Activated CD4-positive, alpha-beta T cell treated with anti-CD3 and anti-CD28 coated beads for 36 hours (primary cell): ENCODE results near the gene SURF6. TPM values are rescaled to one million over a fixed set of nuclear protein-coding genes. Genes with fewer than 3 reads are reported as not detected.
"Not testable (repeated sequence)": the region's sequence is repeated elsewhere in the genome, so short reads cannot be mapped to it uniquely, and the experiment has no call there.

ENCODE experiments used
- ATAC-seq: fragments of 200-7000 bp; cut with Tn5 transposase; one replicate; pipeline ENCODE4 v1.10.0; 2021; ENCODE audit warnings: mild to moderate bottlenecking, moderate library complexity
- CTCF ChIA-PET: fragments of 350-600 bp; sonication (Branson Sonifier 250); formaldehyde crosslinking; loops from one replicate; lab custom pipeline; 2021; ENCODE audit warnings: antibody characterized with exemption; lab: Charles Lee
- POLR2A ChIA-PET: fragments of 350-600 bp; sonication (Branson Sonifier 250); formaldehyde crosslinking; loops from one replicate; lab custom pipeline; 2021; ENCODE audit warnings: antibody characterized with exemption, inconsistent platforms; lab: Charles Lee
- DNase-seq: peaks from one replicate; pipeline ENCODE4 v3.0.0-alpha.2; 2020
- H3K27ac Mint-ChIP-seq: one replicate; pipeline ENCODE4 v1.8.0; 2021; ENCODE audit warnings: mixed read lengths
- H3K27me3 Mint-ChIP-seq: one replicate; pipeline ENCODE4 v1.8.0; 2021; ENCODE audit warnings: mixed read lengths
- H3K36me3 Mint-ChIP-seq: one replicate; pipeline ENCODE4 v1.8.0; 2021; ENCODE audit warnings: low read depth, mixed read lengths
- H3K4me1 Mint-ChIP-seq: one replicate; pipeline ENCODE4 v1.8.0; 2021; ENCODE audit warnings: mixed read lengths
- H3K4me3 Mint-ChIP-seq: one replicate; pipeline ENCODE4 v1.8.0; 2021; ENCODE audit warnings: mild to moderate bottlenecking, moderate library complexity, mixed read lengths
- H3K9me3 Mint-ChIP-seq: one replicate; pipeline ENCODE4 v1.8.0; 2021; ENCODE audit warnings: low read depth, mixed read lengths
- intact Hi-C, 2 experiments: fragments of 100-400 bp; cut with DNase I in 1 of 2; cut with micrococcal nuclease in 1 of 2; formaldehyde crosslinking; loops; one replicate each; pipeline versions ENCODE4 v1.14.2 to v1.15.1; 2022 to 2024; cut with DNase I, micrococcal nuclease
- total RNA-seq, 2 experiments: library from RNA; stranded (reverse); gene quantifications; one replicate each; pipeline ENCODE4 v1.2.3, GENCODE V29; 2021

SURF6 gene
- total RNA-seq, 2 experiments from 2014 or later: 22.4 to 24.3 TPM

DNA sequence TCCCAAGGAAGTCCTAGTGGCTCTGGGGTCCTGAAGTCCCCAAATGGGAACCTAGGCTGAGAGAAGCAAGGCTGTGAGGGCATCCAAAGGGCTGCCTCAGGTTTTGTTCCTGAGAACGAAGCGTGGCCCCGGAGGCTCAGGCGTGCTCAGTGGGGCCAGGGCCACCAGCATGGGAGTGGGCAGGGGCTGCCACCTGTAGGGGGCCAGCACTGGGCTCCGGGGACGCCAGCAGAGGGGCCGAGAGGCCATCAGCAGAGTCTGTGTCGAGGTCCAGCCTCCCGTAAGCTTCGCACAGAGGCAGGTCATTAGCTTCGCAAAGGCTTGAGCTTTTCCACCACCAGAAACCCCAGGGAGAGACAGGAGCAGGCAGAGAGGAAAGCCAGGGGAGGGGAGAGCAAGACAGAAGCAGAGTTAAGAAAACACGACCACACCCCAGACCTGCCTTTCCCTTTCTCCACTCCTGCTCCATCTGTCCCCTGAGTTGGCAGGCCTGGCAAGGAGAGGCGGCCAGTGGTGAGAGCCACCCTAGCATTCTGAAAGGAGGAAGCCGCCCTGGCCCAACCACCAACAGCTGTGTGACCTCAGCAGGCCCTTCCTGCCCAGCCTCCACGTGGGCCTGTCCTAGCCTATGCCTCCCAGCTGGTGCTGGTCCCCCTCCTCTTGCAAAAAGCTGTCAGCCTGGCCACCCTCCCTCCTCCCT lies 5.5 kb upstream of the SURF6 start:
- Mint-ChIP-seq H3K27ac (no peak overlapping the region), H3K9me3 (no peaks in the 10 kb centered on the region), H3K4me1 (peaks cover 10% of the 10 kb centered on the region), H3K36me3 (peaks cover 43% of the 10 kb centered on the region), H3K4me3 (no peak overlapping the region), H3K27me3 (no peaks in the 10 kb centered on the region)
- ChIA-PET POLR2A (interaction anchor here (1.5 kb wide), 1 partner anchor 9 kb away, joined by 7 read pairs; no protein-coding TSS in a partner anchor), CTCF (interaction anchor here (0.7 to 2.1 kb wide), 7 partner anchors 12 to 598 kb away, joined by 3 to 11 read pairs (median 3); no protein-coding TSS in a partner anchor)
- ATAC-seq (no peak), DNase-seq (no peak)
- intact Hi-C loops: loop anchor here in 1 of 2 experiments (10.0 kb wide), 1 partner anchor 987 kb away; the partner anchor contains the start of gene SETX

DNA sequence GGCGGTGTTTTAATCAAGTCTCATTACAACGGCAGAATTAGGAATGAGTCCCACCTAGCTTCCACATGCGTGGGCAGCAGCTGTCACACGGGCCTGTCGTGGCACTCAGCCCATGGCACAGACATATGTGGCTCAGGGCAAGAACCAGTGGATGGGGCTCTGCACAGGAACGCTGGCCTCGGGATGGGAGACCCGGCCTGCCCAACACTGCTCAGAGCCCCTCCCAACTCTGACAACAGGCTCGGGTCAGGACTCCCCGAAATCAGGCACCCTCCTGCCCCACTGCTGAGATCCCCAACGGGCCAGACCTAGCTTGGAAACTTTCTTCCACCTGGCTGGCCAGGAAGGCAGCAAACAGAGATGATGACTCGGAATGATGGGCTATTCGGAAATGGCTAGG lies 4.9 kb upstream of the SURF6 start:
- POLR2A ChIA-PET: interaction anchor here (1.5 kb wide), 1 partner anchor 9 kb away, joined by 7 read pairs; no protein-coding TSS in a partner anchor
- no peaks in the 10 kb centered on the region for H3K9me3 Mint-ChIP-seq

DNA sequence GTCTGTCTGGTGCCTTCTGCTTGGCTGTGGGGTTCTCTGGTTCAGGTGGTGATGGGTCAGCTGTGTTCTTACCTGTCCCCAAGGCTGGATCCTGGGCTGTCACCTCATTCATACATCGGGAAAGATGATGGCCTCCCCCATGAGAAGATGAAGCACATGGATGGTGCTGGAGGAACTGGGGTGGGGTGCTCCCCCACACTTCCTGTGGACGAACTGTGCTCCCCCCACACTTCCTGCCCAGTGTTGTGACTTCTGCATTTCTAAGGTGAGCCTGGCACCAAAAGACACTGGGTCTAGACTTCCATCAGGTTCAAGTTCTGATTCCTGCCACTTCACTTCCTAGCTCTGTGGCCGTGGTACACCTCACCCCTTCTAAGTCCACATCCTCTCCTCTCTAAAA lies 4.3 kb upstream of the SURF6 start:
- Mint-ChIP-seq H3K4me1 (peaks cover 8% of the 10 kb centered on the region), H3K9me3 (no peaks in the 10 kb centered on the region), H3K27ac (no peak overlapping the region), H3K27me3 (no peaks in the 10 kb centered on the region), H3K4me3 (no peak overlapping the region), H3K36me3 (peaks cover 42% of the 10 kb centered on the region)
- POLR2A ChIA-PET: interaction anchor here (1.5 kb wide), 1 partner anchor 10 kb away, joined by 7 read pairs; no protein-coding TSS in a partner anchor
- CTCF ChIA-PET: interaction anchor here (1.2 to 2.1 kb wide), 5 partner anchors 8 to 37 kb away, joined by 3 to 10 read pairs (median 5); partner anchors contain the start of genes MED22, RPL7A and STKLD1
- DNase-seq (no peak), ATAC-seq (no peak)
- intact Hi-C loops: loop anchor here in 1 of 2 experiments (10.0 kb wide), 1 partner anchor 985 kb away; the partner anchor contains the start of gene SETX

More for the DNA sequence above, 4.9 kb upstream of the SURF6 start:
- DNase-seq (no peak), ATAC-seq (no peak)
- H3K4me3 Mint-ChIP-seq: no peak overlapping the region
- CTCF ChIA-PET: interaction anchor here (0.6 to 2.1 kb wide), 5 partner anchors 30 to 104 kb away, joined by 3 to 10 read pairs (median 3); partner anchors contain the start of gene STKLD1
- H3K27ac Mint-ChIP-seq: no peak overlapping the region
- H3K36me3 Mint-ChIP-seq: peaks cover 39% of the 10 kb centered on the region
- intact Hi-C loops: loop anchor here in 1 of 2 experiments (10.0 kb wide), 1 partner anchor 986 kb away; the partner anchor contains the start of gene SETX
- no peaks in the 10 kb centered on the region for H3K27me3 Mint-ChIP-seq
- H3K4me1 Mint-ChIP-seq: peaks cover 6% of the 10 kb centered on the region

DNA sequence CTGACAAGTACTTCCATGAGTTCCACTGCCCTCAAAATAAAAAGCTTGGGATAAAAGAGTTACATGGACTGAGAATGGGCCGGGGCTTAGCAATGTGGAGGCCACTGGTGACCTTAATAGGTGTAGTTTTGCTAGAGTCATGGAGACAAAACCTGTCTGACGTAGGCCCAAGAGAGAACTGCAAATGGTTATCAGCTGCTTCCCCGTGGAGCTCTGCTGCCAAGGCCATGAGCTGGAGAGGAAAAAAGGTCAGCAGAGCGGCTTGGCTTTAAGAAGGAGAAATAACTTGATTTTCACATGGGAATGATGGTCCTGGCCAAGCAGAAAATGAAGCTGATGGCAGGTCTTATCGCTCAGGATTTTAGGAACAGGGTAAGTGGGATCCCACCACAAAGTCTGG lies 3.7 kb upstream of the SURF6 start:
- Mint-ChIP-seq H3K4me3 (no peak overlapping the region), H3K4me1 (peaks cover 11% of the 10 kb centered on the region), H3K36me3 (peaks cover 37% of the 10 kb centered on the region), H3K27me3 (no peaks in the 10 kb centered on the region), H3K27ac (no peak overlapping the region), H3K9me3 (no peaks in the 10 kb centered on the region)
- DNase-seq: no peak
- no peak for ATAC-seq
- ChIA-PET POLR2A (interaction anchor here (1.5 kb wide), 1 partner anchor 11 kb away, joined by 7 read pairs; no protein-coding TSS in a partner anchor), CTCF (interaction anchor here (0.7 to 2.1 kb wide), 6 partner anchors 8 to 153 kb away, joined by 3 to 10 read pairs (median 5); partner anchors contain the start of genes MED22, RPL7A and STKLD1)
- intact Hi-C loops: loop anchor here (5.0 to 10.0 kb wide), 3 partner anchors 155 to 985 kb away; partner anchors contain the start of genes AK8 (in 1 of the 2), SETX (in 1 of the 2) and SPACA9 (in 1 of the 2)

DNA sequence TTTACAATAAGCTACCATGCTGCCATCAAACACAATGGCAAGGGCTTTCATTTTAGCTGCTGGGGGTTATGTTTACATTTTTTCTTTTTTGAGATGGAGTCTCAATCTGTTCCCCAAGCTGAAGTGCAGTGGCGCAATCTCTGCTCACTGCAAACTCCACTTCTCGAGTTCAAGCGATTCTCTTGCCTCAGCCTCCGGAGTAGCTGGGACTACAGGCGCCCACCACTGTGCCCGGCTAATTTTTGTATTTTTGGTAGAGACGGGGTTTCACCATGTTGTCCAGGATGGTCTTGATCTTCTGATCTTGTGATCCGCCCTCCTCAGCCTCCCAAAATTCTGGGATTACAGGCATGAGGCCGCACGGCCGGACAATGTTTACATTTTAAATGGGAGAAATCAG lies 1.1 kb downstream of the SURF6 start:
- ATAC-seq: not testable (repeated sequence)

DNA sequence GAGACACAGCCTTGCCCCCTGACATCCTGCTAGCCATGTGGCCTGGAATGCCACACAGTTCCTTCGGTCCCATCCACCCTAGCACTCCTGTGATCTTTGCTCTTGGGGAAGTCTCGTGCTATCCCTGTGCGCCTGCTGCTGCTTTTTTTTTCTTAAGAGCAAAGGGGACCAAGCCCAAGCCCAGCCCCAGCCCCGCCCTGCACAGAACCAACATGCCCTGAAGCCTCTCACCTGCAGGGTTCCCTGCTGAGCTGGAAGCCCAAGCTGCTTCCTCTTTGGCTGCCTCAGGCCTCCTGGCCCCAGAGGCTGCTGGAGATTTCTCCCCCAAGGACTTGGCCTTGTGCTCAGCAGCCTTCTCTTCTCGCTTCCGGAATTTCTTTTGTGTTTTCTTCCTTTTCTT lies 1.8 kb downstream of the SURF6 start:
- Mint-ChIP-seq H3K4me1 (peaks cover 28% of the 10 kb centered on the region), H3K36me3 (peaks cover 46% of the 10 kb centered on the region), H3K9me3 (no peaks in the 10 kb centered on the region), H3K27ac (peak overlapping the region; percentile 89), H3K27me3 (no peaks in the 10 kb centered on the region), H3K4me3 (peak overlapping the region; percentile 86)
- POLR2A ChIA-PET: interaction anchor here (1.2 kb wide), 1 partner anchor 14 kb away, joined by 3 read pairs; the partner anchor contains the start of genes MED22 and RPL7A
- DNase-seq (no peak), ATAC-seq (no peak)
- CTCF ChIA-PET: interaction anchor here (0.5 to 1.2 kb wide), 3 partner anchors 28 to 153 kb away, joined by 3 read pairs; no protein-coding TSS in a partner anchor
- intact Hi-C loops: loop anchor here (2.0 to 10.0 kb wide), 3 partner anchors 42 to 149 kb away; no protein-coding TSS in a partner anchor

More for the DNA sequence above, 1.1 kb downstream of the SURF6 start:
- Mint-ChIP-seq H3K27ac (peak overlapping the region; percentile 89), H3K4me1 (peaks cover 28% of the 10 kb centered on the region), H3K4me3 (peak overlapping the region; percentile 86), H3K36me3 (peaks cover 51% of the 10 kb centered on the region)
- DNase-seq, H3K27me3 Mint-ChIP-seq, H3K9me3 Mint-ChIP-seq: not testable (repeated sequence)
- CTCF ChIA-PET: interaction anchor here (0.6 to 1.2 kb wide), 3 partner anchors 36 to 152 kb away, joined by 3 to 4 read pairs (median 3); no protein-coding TSS in a partner anchor
- intact Hi-C loops: loop anchor here (2.0 to 10.0 kb wide), 4 partner anchors 43 to 458 kb away; partner anchors contain the start of genes AK8 (in 1 of the 2) and SPACA9 (in 1 of the 2)
- POLR2A ChIA-PET: interaction anchor here (1.1 kb wide), 1 partner anchor 13 kb away, joined by 3 read pairs; the partner anchor contains the start of genes MED22 and RPL7A

DNA sequence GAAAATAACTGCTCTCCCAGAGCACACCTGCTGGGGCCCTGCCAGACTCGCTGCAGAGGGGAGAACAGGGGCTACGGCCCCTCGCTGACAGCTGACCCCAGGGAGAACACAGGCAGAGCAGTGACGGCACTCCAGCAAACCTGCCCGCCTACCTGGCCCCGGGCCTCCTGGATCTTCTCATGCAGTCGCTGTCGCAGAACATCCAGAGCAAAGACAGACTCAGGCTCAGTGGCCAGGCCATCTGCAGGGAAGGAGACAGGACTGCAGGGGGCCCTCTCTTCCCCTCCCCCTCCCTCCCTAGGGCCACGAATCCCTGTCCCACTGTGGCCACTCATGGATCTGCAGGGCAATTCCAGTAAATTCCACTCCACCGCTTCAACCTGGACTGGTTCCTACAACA lies 2.4 kb downstream of the SURF6 start:
- peaks cover 46% of the 10 kb centered on the region for H3K36me3 Mint-ChIP-seq
- no peak for DNase-seq
- peak overlapping the region; percentile 48 for H3K27ac Mint-ChIP-seq
- intact Hi-C loops: loop anchor here (5.0 to 10.0 kb wide), 2 partner anchors 41 to 149 kb away; no protein-coding TSS in a partner anchor
- peak overlapping the region; percentile 86 for H3K4me3 Mint-ChIP-seq
- peaks cover 28% of the 10 kb centered on the region for H3K4me1 Mint-ChIP-seq
- no peaks in the 10 kb centered on the region for H3K9me3 Mint-ChIP-seq
- no peaks in the 10 kb centered on the region for H3K27me3 Mint-ChIP-seq
- POLR2A ChIA-PET: interaction anchor here (1.2 kb wide), 1 partner anchor 14 kb away, joined by 3 read pairs; the partner anchor contains the start of genes MED22 and RPL7A
- no peak for ATAC-seq
- CTCF ChIA-PET: interaction anchor here (0.5 to 1.1 kb wide), 2 partner anchors 27 to 147 kb away, joined by 3 to 4 read pairs; no protein-coding TSS in a partner anchor

DNA sequence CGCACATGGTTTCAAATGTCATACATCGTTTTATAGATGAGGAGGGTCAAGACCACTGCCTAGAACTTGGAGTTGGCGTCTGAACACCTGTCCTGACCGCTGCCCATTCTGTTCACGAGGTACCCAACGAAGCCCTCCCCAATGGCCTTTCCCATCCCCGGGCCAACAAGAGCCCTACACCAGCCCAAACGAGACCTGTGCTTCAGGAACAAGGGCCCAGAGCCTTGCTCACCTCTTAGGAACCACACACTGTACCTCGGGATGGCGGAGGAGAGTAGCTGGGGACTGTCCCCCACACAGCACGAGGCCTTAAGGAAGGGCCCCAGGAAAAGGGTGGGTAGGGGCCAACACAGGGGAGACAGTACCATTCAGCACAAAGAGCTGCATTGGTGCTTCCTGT lies 3.0 kb downstream of the SURF6 start:
- CTCF ChIA-PET: interaction anchor here (1.1 kb wide), 1 partner anchor 147 kb away, joined by 4 read pairs; no protein-coding TSS in a partner anchor
- no peak for ATAC-seq
- no peaks in the 10 kb centered on the region for H3K9me3 Mint-ChIP-seq
- H3K4me1 Mint-ChIP-seq: peaks cover 28% of the 10 kb centered on the region
- POLR2A ChIA-PET: interaction anchor here (0.5 kb wide), 1 partner anchor 416 kb away, joined by 4 read pairs; no protein-coding TSS in a partner anchor
- H3K27ac Mint-ChIP-seq: no peak overlapping the region
- DNase-seq: no peak
- intact Hi-C loops: loop anchor here (5.0 to 10.0 kb wide), 2 partner anchors 41 to 148 kb away; no protein-coding TSS in a partner anchor
- H3K27me3 Mint-ChIP-seq: no peaks in the 10 kb centered on the region
- peaks cover 46% of the 10 kb centered on the region for H3K36me3 Mint-ChIP-seq
- no peak overlapping the region for H3K4me3 Mint-ChIP-seq

DNA sequence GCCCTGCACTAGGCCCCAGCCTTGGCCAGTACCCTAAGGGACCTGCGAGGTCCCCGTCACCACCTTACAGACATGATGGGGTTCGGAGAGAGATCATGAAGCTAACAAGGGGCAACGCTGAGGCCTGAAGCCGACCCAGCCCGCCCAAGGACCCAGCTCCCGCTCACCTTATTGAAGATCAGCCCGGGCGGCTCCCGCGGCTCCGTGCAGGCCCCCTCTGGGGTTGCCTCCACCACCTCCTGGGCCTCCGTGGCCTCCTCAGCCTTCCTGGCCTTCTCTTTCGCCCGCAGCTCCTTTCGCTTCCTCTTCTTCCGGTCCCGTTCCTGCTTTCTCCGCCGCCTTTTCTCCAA lies 3.6 kb downstream of the SURF6 start:
- Mint-ChIP-seq H3K36me3 (peaks cover 46% of the 10 kb centered on the region), H3K4me1 (peaks cover 26% of the 10 kb centered on the region), H3K4me3 (peak overlapping the region; percentile 20), H3K27me3 (no peaks in the 10 kb centered on the region), H3K27ac (no peak overlapping the region), H3K9me3 (no peaks in the 10 kb centered on the region)
- no peak for ATAC-seq
- intact Hi-C loops: loop anchor here (5.0 to 10.0 kb wide), 2 partner anchors 40 to 148 kb away; no protein-coding TSS in a partner anchor
- CTCF ChIA-PET: interaction anchor here (0.9 kb wide), 1 partner anchor 93 kb away, joined by 5 read pairs; no protein-coding TSS in a partner anchor
- POLR2A ChIA-PET: interaction anchor here (0.5 kb wide), 1 partner anchor 417 kb away, joined by 4 read pairs; no protein-coding TSS in a partner anchor
- no peak for DNase-seq

DNA sequence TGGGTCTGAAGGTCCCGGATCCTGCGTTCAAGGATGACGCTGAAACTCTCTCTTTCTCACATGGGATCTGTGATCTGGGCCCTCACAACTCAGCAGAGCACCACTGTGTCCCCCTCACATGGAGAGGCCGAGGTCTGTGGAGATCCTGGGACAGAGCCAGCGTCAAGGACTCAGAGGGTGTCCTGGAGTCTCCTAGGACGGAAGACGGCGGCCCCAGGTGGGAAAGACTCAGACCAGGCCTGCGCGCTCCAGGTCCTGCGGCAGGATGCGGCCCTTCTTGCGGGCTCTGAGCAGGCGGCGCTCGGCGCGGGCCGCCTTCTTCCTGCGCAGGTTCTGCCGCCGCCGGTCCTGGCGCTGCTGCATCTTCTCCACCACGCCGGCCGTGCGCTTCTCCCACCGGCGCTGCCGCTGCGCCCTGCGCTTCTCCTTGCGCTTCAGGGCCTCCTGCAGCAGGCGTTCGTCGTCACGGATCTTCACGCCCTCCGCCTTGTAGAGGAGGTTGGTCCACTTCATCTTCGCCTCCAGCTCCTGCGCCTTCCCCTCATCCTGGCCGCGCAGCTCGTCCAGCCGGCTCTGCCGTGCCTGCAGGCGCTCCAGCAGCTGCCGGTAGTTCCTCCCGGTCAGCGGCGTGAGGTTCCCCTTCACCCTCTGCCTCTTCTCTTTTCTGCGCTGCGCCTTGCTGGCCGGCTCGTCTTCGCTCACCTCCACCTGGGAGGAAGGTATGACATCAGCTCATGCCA lies 4.2 kb downstream of the SURF6 start:
- Mint-ChIP-seq H3K4me3 (peak overlapping the region; percentile 20), H3K27ac (no peak overlapping the region)
- CTCF ChIA-PET: interaction anchor here (0.5 to 2.6 kb wide), 3 partner anchors 76 to 146 kb away, joined by 3 to 18 read pairs (median 5); no protein-coding TSS in a partner anchor

More for the DNA sequence above, 4.2 kb downstream of the SURF6 start:
- Mint-ChIP-seq H3K36me3 (peaks cover 46% of the 10 kb centered on the region), H3K9me3 (no peaks in the 10 kb centered on the region), H3K4me1 (peaks cover 26% of the 10 kb centered on the region), H3K27me3 (no peaks in the 10 kb centered on the region)
- intact Hi-C loops: loop anchor here (5.0 to 10.0 kb wide), 2 partner anchors 40 to 147 kb away; no protein-coding TSS in a partner anchor
- POLR2A ChIA-PET: no interaction called here
- no peak for DNase-seq
- ATAC-seq: no peak
